Measurements from ENCODE around the gene HMCN2.

DNA sequence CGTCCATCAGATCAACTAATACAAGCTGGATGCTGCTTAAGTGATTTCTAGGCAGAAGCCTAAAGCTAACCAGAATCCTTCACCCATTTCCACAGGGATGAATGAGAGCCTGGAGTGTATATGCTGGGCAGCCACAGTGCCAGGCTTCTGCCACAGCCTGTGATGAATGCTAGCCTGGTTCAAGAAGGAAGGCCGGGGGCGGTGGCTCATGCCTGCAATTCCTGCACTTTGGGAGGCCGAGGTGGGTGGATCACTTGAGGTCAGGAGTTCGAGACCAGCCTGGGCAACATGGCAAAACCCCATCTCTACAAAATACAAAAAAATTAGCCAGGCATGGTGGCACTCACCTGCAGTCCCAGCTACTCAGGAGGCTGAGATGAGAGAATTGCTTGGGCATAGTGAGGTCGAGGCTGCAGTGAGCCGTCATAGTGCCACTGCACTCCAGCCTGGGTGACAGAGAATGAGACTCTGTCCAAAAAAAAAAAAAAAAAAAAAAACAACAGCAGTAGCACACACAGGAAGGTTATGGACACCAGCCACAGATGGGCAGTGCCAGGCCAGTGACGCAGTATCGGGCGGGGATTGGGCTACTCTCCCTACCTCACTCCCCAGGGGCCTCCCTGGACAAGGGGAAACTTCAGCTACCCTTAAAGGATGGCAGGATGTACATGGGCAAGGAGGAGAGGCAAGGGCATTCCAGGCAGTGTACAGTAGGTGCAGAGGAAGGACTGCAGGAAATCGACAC, 23.1 kb upstream of the HMCN2 start:
- no peak for TF ChIP-seq EZH2phosphoT487 (IDR thresholded peaks at IDR 0.05)
- TF ChIP-seq CTCF (IDR thresholded peaks at IDR 0.05): no peak
- TF ChIP-seq EZH2 (IDR thresholded peaks at IDR 0.05): no peak

Data from neural progenitor cell (in vitro differentiated cells).